HG03064 (cell line): ENCODE results near the gene STX10.

Source experiments
- ATAC-seq: cut with Tn5 transposase; IDR thresholded peaks from one replicate; pipeline ENCODE4 v1.9.1; 2021; ENCODE audit warnings: low read depth; ENCODE audit not compliant: unreplicated experiment

Gene STX10

GRCh38 chr19:13146763-13147563 lies 3.2 kb downstream of the STX10 start:
- ATAC-seq = no peak

- no peak for ATAC-seq
Observed at GRCh38 chr19:13139633-13140311, 10.4 kb downstream of the STX10 start.

- ATAC-seq = no peak
Observed at GRCh38 chr19:13138916-13139198, 11.3 kb downstream of the STX10 start.

- no peak for ATAC-seq
Observed at GRCh38 chr19:13138171-13138915, 11.8 kb downstream of the STX10 start.

- no peak for ATAC-seq
Observed at GRCh38 chr19:13137290-13137794, 12.8 kb downstream of the STX10 start.

GRCh38 chr19:13135068-13136062 lies 14.8 kb downstream of the STX10 start:
- ATAC-seq = no peak

GRCh38 chr19:13134626-13135025 lies 15.5 kb downstream of the STX10 start:
- ATAC-seq = no peak

GRCh38 chr19:13133241-13133870 lies 16.8 kb downstream of the STX10 start:
- ATAC-seq = no peak

- ATAC-seq = no peak
Observed at GRCh38 chr19:13132471-13133180, 17.5 kb downstream of the STX10 start.

- no peak for ATAC-seq
Observed at GRCh38 chr19:13130886-13131490, 19.2 kb downstream of the STX10 start.

GRCh38 chr19:13129384-13129783 lies 20.8 kb downstream of the STX10 start:
- ATAC-seq = no peak

GRCh38 chr19:13128583-13128982 lies 21.6 kb downstream of the STX10 start:
- ATAC-seq = no peak

GRCh38 chr19:13127811-13128575 lies 22.2 kb downstream of the STX10 start:
- no peak for ATAC-seq

GRCh38 chr19:13127051-13127450 lies 23.1 kb downstream of the STX10 start:
- no peak for ATAC-seq

GRCh38 chr19:13122980-13123957 lies 26.9 kb downstream of the STX10 start:
- ATAC-seq = no peak

- no peak for ATAC-seq
Observed at GRCh38 chr19:13122275-13122878, 27.8 kb downstream of the STX10 start.
